Keratinocyte (primary cell): Measurements from ENCODE around the gene NAPG. TPM values are rescaled to one million over a fixed set of nuclear protein-coding genes. Genes with fewer than 3 reads are reported as not detected.

Experiments used
- DNase-seq: peaks from one replicate; pipeline ENCODE4 v3.0.0-alpha.2; 2011; ENCODE audit warnings: low read depth, missing footprints, low spot score
- FAIRE-seq: peaks from 2 replicates; lab custom pipeline; 2011; peaks lifted over from hg19 to GRCh38; lab: Jason Lieb, UNC
- H2AFZ ChIP-seq: 2 replicates; pipeline ENCODE4 v1.6.0; 2012; ENCODE audit warnings: low read length, control low read depth, inconsistent platforms; ENCODE audit not compliant: control insufficient read depth
- H3K27ac ChIP-seq: 2 replicates; pipeline ENCODE4 v1.5.1; 2011; ENCODE audit warnings: low read length; ENCODE audit not compliant: control insufficient read depth, insufficient read depth
- H3K27me3 ChIP-seq: 3 replicates; pipeline ENCODE4 v1.6.0; 2011; ENCODE audit warnings: low read length; ENCODE audit not compliant: control insufficient read depth, insufficient read depth; ENCODE audit errors: extremely low read depth
- H3K36me3 ChIP-seq, 2 experiments: 2 replicates in 1 of 2; 3 replicates in 1 of 2; pipeline ENCODE4 v1.5.1; 2011; ENCODE audit warnings: low read length in 2 of 2, mild to moderate bottlenecking in 1 of 2; ENCODE audit not compliant: control insufficient read depth in 2 of 2, insufficient read depth in 2 of 2; ENCODE audit errors: extremely low read depth in 1 of 2
- H3K4me1 ChIP-seq: 3 replicates; pipeline ENCODE4 v1.5.1; 2011; ENCODE audit warnings: low read length; ENCODE audit not compliant: control insufficient read depth, insufficient read depth; ENCODE audit errors: extremely low read depth
- H3K4me2 ChIP-seq: 3 replicates; pipeline ENCODE4 v1.6.0; 2011; ENCODE audit warnings: low read depth, low read length; ENCODE audit not compliant: control insufficient read depth, insufficient read depth; ENCODE audit errors: extremely low read depth
- H3K4me3 ChIP-seq, 3 experiments: fragments of 200-600 bp in 1 of 3; sonication (generic) in 1 of 3; 2 replicates in 2 of 3; 3 replicates in 1 of 3; pipeline ENCODE4 v1.5.1; 2011 to 2016; ENCODE audit warnings: low read length in 3 of 3, mild to moderate bottlenecking in 3 of 3, control low read depth in 2 of 3, inconsistent platforms in 1 of 3, low read depth in 1 of 3, mixed read lengths in 1 of 3, mixed run types in 1 of 3, moderate library complexity in 1 of 3; ENCODE audit not compliant: control insufficient read depth in 2 of 3, insufficient read depth in 2 of 3; ENCODE audit errors: extremely low read depth in 1 of 3
- H3K79me2 ChIP-seq: 2 replicates; pipeline ENCODE4 v1.6.0; 2012; ENCODE audit warnings: low read length; ENCODE audit not compliant: control insufficient read depth, insufficient read depth
- H3K9ac ChIP-seq: 3 replicates; pipeline ENCODE4 v1.6.0; 2011; ENCODE audit warnings: low read length; ENCODE audit not compliant: control insufficient read depth, insufficient read depth; ENCODE audit errors: extremely low read depth
- H3K9me1 ChIP-seq: 3 replicates; pipeline ENCODE4 v1.6.0; 2011; ENCODE audit warnings: low read length; ENCODE audit not compliant: control insufficient read depth, insufficient read depth; ENCODE audit errors: extremely low read depth
- H3K9me3 ChIP-seq: 2 replicates; pipeline ENCODE4 v1.5.1; 2012; ENCODE audit warnings: low read depth, low read length; ENCODE audit not compliant: control insufficient read depth
- H4K20me1 ChIP-seq: 3 replicates; pipeline ENCODE4 v1.6.0; 2011; ENCODE audit warnings: low read length; ENCODE audit not compliant: control insufficient read depth, insufficient read depth; ENCODE audit errors: extremely low read depth
- CTCF ChIP-seq, 3 experiments: IDR thresholded peaks in 1 of 3; conservative IDR thresholded peaks in 1 of 3; optimal IDR thresholded peaks in 1 of 3; 2 replicates in 2 of 3; 3 replicates in 1 of 3; pipeline versions ENCODE3 to v1.5.1; 2011; ENCODE audit warnings: low read length in 3 of 3, mild to moderate bottlenecking in 3 of 3, moderate library complexity in 2 of 3, control low read depth in 1 of 3, inconsistent platforms in 1 of 3; ENCODE audit not compliant: insufficient read depth in 2 of 3; ENCODE audit errors: extremely low read depth in 1 of 3
- EZH2 ChIP-seq: IDR thresholded peaks from one replicate; pipeline ENCODE4 v1.6.1; 2012; ENCODE audit warnings: inconsistent platforms, mild to moderate bottlenecking, low read length, moderate library complexity
- dilution Hi-C: fragments of 300-500 bp; cut with MboI; formaldehyde crosslinking; loops from one replicate; pipeline ENCODE4 v1.7.0; 2020; ENCODE audit warnings: low sequenced_read_pairs; ENCODE audit not compliant: extremely low pct_ligation_motif_present
- polyA plus RNA-seq, 5 experiments: library from polyadenylated mRNA; depleted of rRNA in 3 of 5; stranded (reverse) in 3 of 5; stranded (forward) in 1 of 5; unstranded in 1 of 5; fragments of >200 nt; gene quantifications; 1 replicate in 1 of 5; 2 replicates in 3 of 5; 3 replicates in 1 of 5; pipeline versions ENCODE4 v1.2.1 to v1.2.3, GENCODE V29; 2011 to 2012; ENCODE audit warnings: missing spikeins in 2 of 5, low read depth in 1 of 5, low replicate concordance in 1 of 5

NAPG gene
- polyA plus RNA-seq, 1 donor (not counting 4 experiments of a cell fraction or from before 2014, with no cell fraction given), result 30.8 TPM

GRCh38 chr18:10562773-10563160, 36.9 kb downstream of the NAPG start:
- no peak for FAIRE-seq
- dilution Hi-C loops, result no loop called here

GRCh38 chr18:10563886-10564285, 38.1 kb downstream of the NAPG start:
- no peak overlapping the region for H3K9ac ChIP-seq
- no peaks in the 10 kb centered on the region for H3K27me3 ChIP-seq
- H3K36me3 ChIP-seq, result no peaks in the 10 kb centered on the region
- no peak overlapping the region for H3K27ac ChIP-seq
- no peak for DNase-seq
- H3K9me3 ChIP-seq, result no peaks in the 10 kb centered on the region
- H3K4me1 ChIP-seq, result peaks cover 24% of the 10 kb centered on the region
- no peak for TF ChIP-seq EZH2
- no peak for TF ChIP-seq CTCF (optimal IDR thresholded peaks at IDR 0.05 in 1 of 3, IDR thresholded peaks at IDR 0.05 in 1 of 3, conservative IDR thresholded peaks at IDR 0.05 in 1 of 3; ENCODE audit: extremely low read depth in 1 of 3, insufficient read depth in 2 of 3, low read length in 3 of 3)
- FAIRE-seq, result no peak
- H4K20me1 ChIP-seq, result peaks cover 2% of the 10 kb centered on the region
- H3K9me1 ChIP-seq, result no peaks in the 10 kb centered on the region
- dilution Hi-C loops, result no loop called here
- H3K4me2 ChIP-seq, result no peak overlapping the region
- no peak overlapping the region for H3K4me3 ChIP-seq
- no peaks in the 10 kb centered on the region for H3K79me2 ChIP-seq
- H2AFZ ChIP-seq, result no peak overlapping the region

More at GRCh38 chr18:10562773-10563160, 36.9 kb downstream of the NAPG start:
- Histone ChIP-seq H3K4me1 (peaks cover 31% of the 10 kb centered on the region), H3K4me2 (no peak overlapping the region), H3K9me3 (no peaks in the 10 kb centered on the region), H3K27me3 (no peaks in the 10 kb centered on the region), H4K20me1 (peaks cover 2% of the 10 kb centered on the region), H3K79me2 (no peaks in the 10 kb centered on the region), H3K27ac (no peak overlapping the region), H3K36me3 (no peaks in the 10 kb centered on the region), H2AFZ (no peak overlapping the region), H3K9ac (no peak overlapping the region), H3K4me3 (no peak overlapping the region), H3K9me1 (no peaks in the 10 kb centered on the region)
- DNase-seq, result no peak
- TF ChIP-seq EZH2, result no peak
